H1 (cell line): ENCODE data around the gene DPEP2. TPM values are rescaled to one million over a fixed set of nuclear protein-coding genes. Genes with fewer than 3 reads are reported as not detected.

Source experiments
- CTCF ChIA-PET: fragments of 300-600 bp; sonication (Branson Sonifier 250); formaldehyde crosslinking; loops from one replicate; lab custom pipeline; 2021; ENCODE audit not compliant: partially characterized antibody; lab: Charles Lee
- POLR2A ChIA-PET: fragments of 300-600 bp; sonication (Branson Sonifier 250); formaldehyde crosslinking; loops from one replicate; lab custom pipeline; 2021; ENCODE audit warnings: inconsistent platforms; ENCODE audit not compliant: partially characterized antibody; lab: Charles Lee
- DNase-seq, 2 experiments: peaks; one replicate each; pipeline versions ENCODE4 v3.0.0 to v3.0.0-alpha.2; 2010 to 2022; ENCODE audit warnings: low spot score in 2 of 2, low read depth in 1 of 2, mixed read lengths in 1 of 2
- FAIRE-seq: peaks from 2 replicates; lab custom pipeline; 2011; peaks lifted over from hg19 to GRCh38; lab: Jason Lieb, UNC
- H2AFZ ChIP-seq: 2 replicates; pipeline ENCODE4 v1.8.1; 2012; ENCODE audit warnings: low read length, inconsistent platforms
- H2AK5ac ChIP-seq: 2 replicates; pipeline ENCODE4 v1.6.1; 2013; ENCODE audit warnings: low read depth, low read length
- H2BK120ac ChIP-seq: replicated peaks from 2 replicates; pipeline ENCODE3; 2013; ENCODE audit warnings: low read depth, low read length, inconsistent platforms
- H2BK12ac ChIP-seq: 2 replicates; pipeline ENCODE4 v1.6.1; 2013; ENCODE audit warnings: low read depth, low read length
- H2BK15ac ChIP-seq: 2 replicates; pipeline ENCODE4 v1.6.1; 2013; ENCODE audit warnings: low read length
- H2BK20ac ChIP-seq: 2 replicates; pipeline ENCODE4 v1.6.1; 2013; ENCODE audit warnings: low read length
- H2BK5ac ChIP-seq: 2 replicates; pipeline ENCODE4 v1.6.1; 2013; ENCODE audit warnings: low read depth, low read length
- H3K14ac ChIP-seq: 2 replicates; pipeline ENCODE4 v1.6.1; 2013; ENCODE audit warnings: inconsistent platforms; ENCODE audit not compliant: insufficient read length
- H3K18ac ChIP-seq: 2 replicates; pipeline ENCODE4 v1.6.1; 2013; ENCODE audit warnings: low read length; ENCODE audit errors: extremely low read depth
- H3K23ac ChIP-seq: 2 replicates; pipeline ENCODE4 v1.6.1; 2013; ENCODE audit warnings: inconsistent platforms; ENCODE audit not compliant: insufficient read length
- H3K23me2 ChIP-seq: 2 replicates; pipeline ENCODE4 v1.6.1; 2013; ENCODE audit warnings: low read depth, low read length
- H3K27ac ChIP-seq: 2 replicates; pipeline ENCODE4 v1.6.1; 2011; ENCODE audit warnings: low read depth, low read length, inconsistent platforms
- H3K27me3 ChIP-seq, 4 experiments: replicated peaks in 1 of 4; 1 replicate in 1 of 4; 2 replicates in 3 of 4; pipeline versions ENCODE4 v1.6.1 to v1.8.1; 2011 to 2013; ENCODE audit warnings: low read length in 3 of 4, mild to moderate bottlenecking in 3 of 4, inconsistent platforms in 2 of 4, mixed read lengths in 2 of 4, moderate library complexity in 1 of 4; ENCODE audit not compliant: control insufficient read depth in 3 of 4, insufficient read depth in 3 of 4; ENCODE audit errors: extremely low read depth in 1 of 4
- H3K36me3 ChIP-seq, 4 experiments: 2 replicates each; pipeline versions ENCODE4 v1.6.1 to v1.8.1; 2011 to 2013; ENCODE audit warnings: mild to moderate bottlenecking in 4 of 4, low read length in 3 of 4, moderate library complexity in 2 of 4, control low read depth in 1 of 4, inconsistent platforms in 1 of 4; ENCODE audit not compliant: insufficient read depth in 4 of 4, control insufficient read depth in 2 of 4
- H3K4ac ChIP-seq: replicated peaks from 2 replicates; pipeline ENCODE3; 2013; ENCODE audit warnings: low read length, low read depth, mixed read lengths, inconsistent platforms; ENCODE audit not compliant: insufficient read length
- H3K4me1 ChIP-seq, 4 experiments: replicated peaks in 1 of 4; 1 replicate in 1 of 4; 2 replicates in 3 of 4; pipeline versions ENCODE4 v1.6.1 to v1.8.1; 2011 to 2013; ENCODE audit warnings: low read length in 3 of 4, inconsistent platforms in 2 of 4, mixed read lengths in 1 of 4; ENCODE audit not compliant: insufficient read depth in 4 of 4, control insufficient read depth in 3 of 4
- H3K4me2 ChIP-seq, 2 experiments: 2 replicates each; pipeline versions ENCODE4 v1.6.1 to v1.8.1; 2011 to 2013; ENCODE audit warnings: low read depth in 2 of 2, low read length in 2 of 2, control low read depth in 1 of 2, inconsistent platforms in 1 of 2, mild to moderate bottlenecking in 1 of 2; ENCODE audit not compliant: insufficient read depth in 1 of 2
- H3K4me3 ChIP-seq, 4 experiments: fragments of 200-600, 300-600 bp in 1 of 4; sonication (generic), shearing (Covaris generic), sonication (Bioruptor Twin) in 1 of 4; 2 replicates each; pipeline versions ENCODE4 v1.5.1 to v1.8.1; 2011 to 2016; ENCODE audit warnings: low read length in 4 of 4, low read depth in 3 of 4, control low read depth in 2 of 4, inconsistent platforms in 2 of 4, mild to moderate bottlenecking in 2 of 4, mixed read lengths in 1 of 4, moderate library complexity in 1 of 4; ENCODE audit not compliant: insufficient read depth in 2 of 4; ENCODE audit errors: extremely low read depth in 1 of 4
- H3K56ac ChIP-seq: replicated peaks from 2 replicates; pipeline ENCODE3; 2013; ENCODE audit warnings: low read depth, mild to moderate bottlenecking, mixed read lengths, low read length, inconsistent platforms; ENCODE audit not compliant: insufficient read length
- H3K79me1 ChIP-seq: 2 replicates; pipeline ENCODE4 v1.6.1; 2013; ENCODE audit warnings: low read depth, low read length, control low read depth
- H3K79me2 ChIP-seq, 2 experiments: 2 replicates each; pipeline versions ENCODE4 v1.6.1 to v1.8.1; 2012 to 2013; ENCODE audit warnings: low read length in 2 of 2, mild to moderate bottlenecking in 2 of 2, inconsistent platforms in 1 of 2; ENCODE audit not compliant: insufficient read depth in 2 of 2, control insufficient read depth in 1 of 2
- H3K9ac ChIP-seq, 4 experiments: replicated peaks in 1 of 4; 1 replicate in 1 of 4; 2 replicates in 3 of 4; pipeline versions ENCODE4 v1.6.1 to v1.8.1; 2011 to 2013; ENCODE audit warnings: low read depth in 3 of 4, low read length in 3 of 4, control low read depth in 2 of 4, mild to moderate bottlenecking in 2 of 4, moderate library complexity in 2 of 4, inconsistent platforms in 1 of 4; ENCODE audit errors: extremely low read depth in 1 of 4
- H3K9me3 ChIP-seq, 2 experiments: 2 replicates each; pipeline versions ENCODE4 v1.6.1 to v1.8.1; 2012 to 2013; ENCODE audit warnings: mild to moderate bottlenecking in 2 of 2, moderate library complexity in 2 of 2, control low read depth in 1 of 2, inconsistent platforms in 1 of 2, low read depth in 1 of 2, low read length in 1 of 2, mixed read lengths in 1 of 2; ENCODE audit not compliant: insufficient read depth in 2 of 2
- H4K20me1 ChIP-seq, 2 experiments: replicated peaks in 1 of 2; 2 replicates each; pipeline versions ENCODE3 to v1.8.1; 2011 to 2013; ENCODE audit warnings: inconsistent platforms in 2 of 2, low read length in 2 of 2, mild to moderate bottlenecking in 1 of 2; ENCODE audit not compliant: insufficient read depth in 2 of 2, control insufficient read depth in 1 of 2
- H4K5ac ChIP-seq: 2 replicates; pipeline ENCODE4 v1.6.1; 2013; ENCODE audit warnings: low read length, low read depth, mixed read lengths, inconsistent platforms; ENCODE audit not compliant: insufficient read length
- H4K8ac ChIP-seq: 2 replicates; pipeline ENCODE4 v1.8.0; 2013; ENCODE audit warnings: mild to moderate bottlenecking, moderate library complexity, low read length, inconsistent platforms; ENCODE audit not compliant: insufficient read depth; ENCODE audit errors: extremely low read depth
- H4K91ac ChIP-seq: replicated peaks from 2 replicates; pipeline ENCODE3; 2013; ENCODE audit warnings: low read length, mixed read lengths, inconsistent platforms; ENCODE audit not compliant: insufficient read length
- CBX8 ChIP-seq: fragments of 300-800, 300-1000 bp; sonication (generic); IDR thresholded peaks from 2 replicates; pipeline ENCODE4 v1.7.1; 2016; ENCODE audit warnings: low read depth, low read length, borderline replicate concordance
- CREB1 ChIP-seq: IDR thresholded peaks from 2 replicates; pipeline ENCODE4 v1.6.1; 2012; ENCODE audit warnings: inconsistent platforms
- EGR1 ChIP-seq: IDR thresholded peaks from 2 replicates; pipeline ENCODE4 v1.6.1; 2011; ENCODE audit warnings: low read depth, low read length, borderline replicate concordance
- GABPA ChIP-seq: IDR thresholded peaks from 2 replicates; pipeline ENCODE4 v1.6.1; 2011; ENCODE audit warnings: mild to moderate bottlenecking, low read length, moderate library complexity, borderline replicate concordance; ENCODE audit not compliant: insufficient read depth
- JUND ChIP-seq: IDR thresholded peaks from 2 replicates; pipeline ENCODE4 v1.6.1; 2011; ENCODE audit warnings: mild to moderate bottlenecking, improper control_type of control experiment, low read length
- NRF1 ChIP-seq: IDR thresholded peaks from 2 replicates; pipeline ENCODE4 v1.6.1; 2011; ENCODE audit warnings: mild to moderate bottlenecking, low read depth, low read length, improper control_type of control experiment
- PHF8 ChIP-seq: fragments of 200-600 bp; sonication (generic); conservative IDR thresholded peaks from 2 replicates; pipeline ENCODE4 v1.7.1; 2012; ENCODE audit warnings: low read depth, mild to moderate bottlenecking, inconsistent platforms, low read length, moderate library complexity
- SUZ12 ChIP-seq: fragments of 200-600 bp; sonication (generic); IDR thresholded peaks from 2 replicates; pipeline ENCODE4 v1.6.1; 2012; ENCODE audit warnings: mild to moderate bottlenecking, inconsistent platforms, low read length, moderate library complexity, mixed read lengths
- TAF7 ChIP-seq: optimal IDR thresholded peaks from 2 replicates; pipeline ENCODE3; 2011; ENCODE audit warnings: low read depth, mild to moderate bottlenecking, inconsistent platforms, low read length, moderate library complexity, borderline replicate concordance
- ZNF274 ChIP-seq: IDR thresholded peaks from 2 replicates; pipeline ENCODE4 v1.7.0; 2012; ENCODE audit warnings: low read length, borderline replicate concordance; ENCODE audit errors: extremely low read depth
- WGBS, 2 experiments: shearing (Covaris generic) in 1 of 2; methylation state at CpG; one replicate each; pipeline versions ENCODE4 v1.1.6 to v1.1.7; 2013 to 2015; ENCODE audit warnings: low lambda C conversion rate in 2 of 2, mixed read lengths in 2 of 2, inconsistent platforms in 1 of 2, low coverage in 1 of 2, missing lambda C conversion rate in 1 of 2; ENCODE audit not compliant: insufficient replicate concordance in 2 of 2, insufficient coverage in 1 of 2, insufficient read length in 1 of 2; ENCODE audit errors: extremely low coverage in 1 of 2, missing lambda C conversion rate in 1 of 2; 5-methylcytosine and 5-hydroxymethylcytosine counted together
- polyA plus RNA-seq, 7 experiments: library from polyadenylated mRNA; depleted of rRNA in 3 of 7; stranded (reverse) in 5 of 7; unstranded in 2 of 7; fragments of >200 nt in 5 of 7; fragments of 200-250 nt in 2 of 7; gene quantifications; 1 replicate in 5 of 7; 2 replicates in 1 of 7; 4 replicates in 1 of 7; pipeline versions ENCODE4 v1.2.1 to v1.2.3, GENCODE V29; 2011 to 2013; ENCODE audit warnings: missing spikeins in 2 of 7, mixed read lengths in 2 of 7
- total RNA-seq: library from RNA; stranded (reverse); fragmentation: NEBNext Ultra II Directional; extraction: Animal tissue kit (Norgen Biotek cat#: 25700); gene quantifications from 2 replicates; pipeline ENCODE4 v1.2.1, GENCODE V29; 2021

DPEP2 gene
- total and polyA plus RNA-seq, 2 of the 8 experiments (the other 6 are each of a cell fraction or from before 2014, with no cell fraction given) = not detected

- Histone ChIP-seq H3K4ac (peak overlapping the region; percentile 15), H2BK15ac (peak overlapping the region; percentile 29; the same call in 1 of the 2 replicates), H2BK120ac (no peak overlapping the region), H3K36me3 (no peaks in the 10 kb centered on the region), H2BK12ac (0 out of 2 replicates have a peak overlapping the region, but pooled peaks have one; percentile 80), H3K27me3 (no peaks in the 10 kb centered on the region), H4K20me1 (peaks cover 0 to 14% of the 10 kb centered on the region in 2 experiments), H4K5ac (peak overlapping the region; percentile 36), H3K4me2 (peak overlapping the region; percentile 75 to 77), H3K18ac (peak overlapping the region; percentile 83), H3K9ac (no peak overlapping the region), H2BK5ac (peak overlapping the region; percentile 75; the same call in 1 of the 2 replicates), H3K27ac (no peak overlapping the region), H3K4me1 (peaks cover 6 to 23% (median 15%) of the 10 kb centered on the region in 4 experiments), H3K56ac (peak overlapping the region; percentile 70), H3K23me2 (peaks cover 7% of the 10 kb centered on the region; the same call in 1 of the 2 replicates), H3K9me3 (no peaks in the 10 kb centered on the region), H4K91ac (peak overlapping the region; percentile 98), H3K4me3 (peak overlapping the region; percentile 48 to 67 (median 64)), H2BK20ac (no peak overlapping the region), H3K79me2 (peaks cover 0 to 4% of the 10 kb centered on the region in 2 experiments; a peak in 2 of 4 replicates), H2AK5ac (no peak overlapping the region), H4K8ac (peak overlapping the region; percentile 57; the same call in 1 of the 2 replicates), H3K23ac (no peak overlapping the region), H2AFZ (peak overlapping the region; percentile 43; the same call in 1 of the 2 replicates), H3K14ac (no peak overlapping the region), H3K79me1 (peaks cover 16% of the 10 kb centered on the region; the same call in 1 of the 2 replicates)
- TF ChIP-seq CBX8 = no peak
- no peak for TF ChIP-seq PHF8
- no peak for TF ChIP-seq ZNF274
- TF ChIP-seq GABPA = no peak
- no peak for TF ChIP-seq TAF7
- TF ChIP-seq EGR1 = no peak
- TF ChIP-seq JUND = no peak
- no peak for TF ChIP-seq CREB1
- no peak for TF ChIP-seq SUZ12
- TF ChIP-seq NRF1 = no peak
- no peak for FAIRE-seq
- ChIA-PET CTCF (interaction anchor here (0.6 to 5.2 kb wide), 8 partner anchors 8 to 71 kb away, joined by 3 to 27 read pairs (median 6); partner anchors contain the start of gene DPEP3), POLR2A (interaction anchor here (0.6 to 1.9 kb wide), 6 partner anchors 9 to 82 kb away, joined by 3 to 5 read pairs (median 4); partner anchors contain the start of genes DDX28 and DUS2)
- DNase-seq = peak in 1 of 2 experiments; percentile 65
- WGBS, 2 experiments = 39% methylated on average over 26 of the region's 40 CpGs; no CpG with 5 or more reads in 1 of the 2 experiments
These were observed 29.8 kb downstream of the DPEP2 start for GRCh38 chr16:67969254-67970039.
